ENCODE data around the gene SGSM2. TPM values are rescaled to one million over a fixed set of nuclear protein-coding genes. Genes with fewer than 3 reads are reported as not detected.
A peak's percentile ranks its signal among the peaks of the same experiment; 100 is the strongest.

SGSM2 gene
- total and polyA plus RNA-seq, 8 donors = 31.2 to 224 (median 56.0) TPM

DNA sequence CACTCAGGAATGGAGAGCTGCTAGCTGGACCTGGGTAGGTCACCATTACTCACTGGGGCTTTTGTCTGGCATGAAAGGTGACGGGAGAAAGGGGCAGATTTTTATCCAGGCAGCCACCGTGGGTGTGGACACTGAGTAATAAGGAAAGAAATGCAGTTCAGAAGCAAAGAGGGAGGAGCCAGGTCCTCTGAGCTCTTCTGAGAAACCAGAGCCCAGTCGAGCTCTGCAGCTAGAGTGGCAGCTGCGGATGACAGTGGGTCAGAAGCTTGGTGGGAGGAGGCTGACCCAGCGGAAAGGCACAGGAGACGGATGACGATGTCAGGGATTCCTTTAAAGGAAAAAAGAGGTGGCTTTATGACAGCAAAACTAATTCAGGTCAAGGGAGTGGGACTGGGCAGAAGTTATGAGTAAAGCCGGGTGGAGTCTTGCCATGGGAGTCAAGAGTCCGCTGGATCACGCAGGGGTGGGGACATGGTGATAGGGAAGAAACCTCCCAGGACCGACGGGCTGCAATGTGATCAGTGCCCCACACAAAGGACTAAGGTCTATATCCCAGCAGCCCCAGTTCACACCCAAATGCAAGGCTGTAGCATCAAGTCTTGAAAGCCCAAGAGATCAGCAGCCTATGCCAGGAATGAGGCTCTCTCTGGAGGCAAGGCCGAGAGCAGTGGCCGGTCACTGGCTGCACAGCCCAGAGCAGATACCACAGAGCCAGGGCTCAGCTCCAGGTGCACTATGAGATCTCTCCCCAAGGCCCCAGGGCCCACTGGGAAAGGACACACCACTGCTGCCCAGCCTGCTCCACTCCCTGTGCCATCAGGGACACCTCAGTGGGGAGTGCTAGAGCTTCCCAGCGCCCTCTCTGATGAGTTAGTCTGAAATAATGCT is 69.8 kb downstream of the SGSM2 start:
- H3K9me3 ChIP-seq = no peaks in the 10 kb centered on the region
- H3K27ac ChIP-seq = peak overlapping the region; percentile 84 to 100 (median 99)
- 23 to 40% (median 27%) methylated on average over 15 of the region's 15 CpGs for WGBS, 5 donors
- no peak for TF ChIP-seq POLR2A (IDR thresholded peaks at IDR 0.05)
- TF ChIP-seq EP300 (IDR thresholded peaks at IDR 0.05) = no peak
- TF ChIP-seq POLR2AphosphoS5 (IDR thresholded peaks at IDR 0.05) = peak; percentile 28 to 77 (median 53)
- TF ChIP-seq, protein P1, sequence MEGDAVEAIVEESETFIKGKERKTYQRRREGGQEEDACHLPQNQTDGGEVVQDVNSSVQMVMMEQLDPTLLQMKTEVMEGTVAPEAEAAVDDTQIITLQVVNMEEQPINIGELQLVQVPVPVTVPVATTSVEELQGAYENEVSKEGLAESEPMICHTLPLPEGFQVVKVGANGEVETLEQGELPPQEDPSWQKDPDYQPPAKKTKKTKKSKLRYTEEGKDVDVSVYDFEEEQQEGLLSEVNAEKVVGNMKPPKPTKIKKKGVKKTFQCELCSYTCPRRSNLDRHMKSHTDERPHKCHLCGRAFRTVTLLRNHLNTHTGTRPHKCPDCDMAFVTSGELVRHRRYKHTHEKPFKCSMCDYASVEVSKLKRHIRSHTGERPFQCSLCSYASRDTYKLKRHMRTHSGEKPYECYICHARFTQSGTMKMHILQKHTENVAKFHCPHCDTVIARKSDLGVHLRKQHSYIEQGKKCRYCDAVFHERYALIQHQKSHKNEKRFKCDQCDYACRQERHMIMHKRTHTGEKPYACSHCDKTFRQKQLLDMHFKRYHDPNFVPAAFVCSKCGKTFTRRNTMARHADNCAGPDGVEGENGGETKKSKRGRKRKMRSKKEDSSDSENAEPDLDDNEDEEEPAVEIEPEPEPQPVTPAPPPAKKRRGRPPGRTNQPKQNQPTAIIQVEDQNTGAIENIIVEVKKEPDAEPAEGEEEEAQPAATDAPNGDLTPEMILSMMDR (IDR thresholded peaks at IDR 0.05) = no peak
- H3K4me3 ChIP-seq = no peak overlapping the region
- peaks cover 40 to 57% (median 55%) of the 10 kb centered on the region in 4 donors for H3K4me1 ChIP-seq
- peaks cover 0 to 5% (median 0%) of the 10 kb centered on the region in 4 donors for H3K36me3 ChIP-seq
- DNase-seq = peak; percentile 69 to 91
- intact Hi-C loops (cut with DNase I; ENCODE audit: low total_unique reads) = no loop called here
- H3K27me3 ChIP-seq = no peaks in the 10 kb centered on the region

GRCh38 chr17:2410951-2411350 is 73.7 kb downstream of the SGSM2 start:
- no peak overlapping the region for H3K4me3 ChIP-seq
- H3K36me3 ChIP-seq = peaks cover 0 to 19% (median 13%) of the 10 kb centered on the region in 4 donors
- intact Hi-C loops (cut with DNase I; ENCODE audit: low total_unique reads) = loop anchor here (10.0 kb wide), 1 partner anchor 46 kb away; no protein-coding TSS in a partner anchor
- H3K27me3 ChIP-seq = no peaks in the 10 kb centered on the region
- TF ChIP-seq POLR2AphosphoS5 (IDR thresholded peaks at IDR 0.05) (no peak), POLR2A (IDR thresholded peaks at IDR 0.05) (no peak), EP300 (IDR thresholded peaks at IDR 0.05) (no peak)
- TF ChIP-seq, protein P1 (IDR thresholded peaks at IDR 0.05) = no peak
- H3K4me1 ChIP-seq = peaks cover 18 to 31% (median 24%) of the 10 kb centered on the region in 4 donors
- H3K27ac ChIP-seq = no peak overlapping the region
- no peak for DNase-seq
- H3K9me3 ChIP-seq = no peaks in the 10 kb centered on the region
- 91 to 96% (median 94%) methylated on average over 7 of the region's 7 CpGs for WGBS, 5 donors

- H3K27ac ChIP-seq = peak overlapping the region in 4 of 5 donors; percentile 6 to 62 (median 58)
- 31 to 65% (median 51%) methylated on average over 2 of the region's 2 CpGs for WGBS, 5 donors
- peaks cover 0 to 19% (median 13%) of the 10 kb centered on the region in 4 donors for H3K36me3 ChIP-seq
- intact Hi-C loops (cut with DNase I; ENCODE audit: low total_unique reads) = loop anchor here (10.0 kb wide), 1 partner anchor 48 kb away; no protein-coding TSS in a partner anchor
- peaks cover 2 to 29% (median 18%) of the 10 kb centered on the region in 4 donors for H3K4me1 ChIP-seq
- TF ChIP-seq, protein P1 (IDR thresholded peaks at IDR 0.05) = no peak
- no peak for TF ChIP-seq EP300 (IDR thresholded peaks at IDR 0.05)
- no peak for TF ChIP-seq POLR2AphosphoS5 (IDR thresholded peaks at IDR 0.05)
- no peak for TF ChIP-seq POLR2A (IDR thresholded peaks at IDR 0.05)
- no peak for DNase-seq
- H3K9me3 ChIP-seq = no peaks in the 10 kb centered on the region
- H3K27me3 ChIP-seq = no peaks in the 10 kb centered on the region
- no peak overlapping the region for H3K4me3 ChIP-seq
Observed at GRCh38 chr17:2412561-2413021, 75.3 kb downstream of the SGSM2 start.

DNA sequence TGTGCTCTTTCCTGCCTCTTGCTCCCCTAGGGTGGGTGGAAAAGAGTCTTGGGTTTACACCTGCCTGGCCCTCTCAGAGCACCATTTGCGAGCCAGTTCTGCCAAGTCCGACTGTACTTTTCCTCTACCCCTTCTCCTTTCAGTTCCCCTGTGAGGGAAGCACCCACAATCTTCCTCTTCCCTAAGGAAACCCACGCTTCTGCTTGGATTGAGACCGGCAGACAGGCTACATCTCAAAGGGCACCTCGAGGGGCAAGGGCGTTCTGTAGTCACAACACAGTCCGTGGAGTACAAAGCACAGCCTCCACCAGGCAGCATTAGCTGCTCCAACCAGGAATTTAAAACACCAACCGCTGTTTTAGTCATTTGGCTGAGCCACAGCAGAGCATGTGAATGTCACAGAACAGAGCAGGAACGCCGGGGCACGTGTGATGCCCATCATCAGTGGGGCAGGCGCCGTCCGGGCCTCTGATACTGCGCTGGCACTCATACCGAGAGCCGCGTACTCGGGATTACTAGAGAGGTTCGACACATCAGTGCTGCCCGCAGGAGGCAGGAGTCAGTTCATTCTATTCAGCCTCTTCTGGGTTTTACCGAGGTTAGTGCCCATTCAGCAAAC is 77.3 kb downstream of the SGSM2 start:
- Histone ChIP-seq H3K9me3 (no peaks in the 10 kb centered on the region), H3K27me3 (no peaks in the 10 kb centered on the region), H3K27ac (no peak overlapping the region), H3K4me1 (peaks cover 7 to 47% (median 25%) of the 10 kb centered on the region in 4 donors), H3K36me3 (peaks cover 5 to 34% (median 25%) of the 10 kb centered on the region in 4 donors), H3K4me3 (no peak overlapping the region)
- intact Hi-C loops (cut with DNase I; ENCODE audit: low total_unique reads) = loop anchor here (5.0 to 10.0 kb wide), 2 partner anchors 32 to 50 kb away; no protein-coding TSS in a partner anchor
- DNase-seq = no peak
- TF ChIP-seq POLR2A (IDR thresholded peaks at IDR 0.05) = no peak
- no peak for TF ChIP-seq POLR2AphosphoS5 (IDR thresholded peaks at IDR 0.05)
- TF ChIP-seq EP300 (IDR thresholded peaks at IDR 0.05) = no peak
- TF ChIP-seq, protein P1 (IDR thresholded peaks at IDR 0.05) = no peak
- WGBS, 5 donors = 89 to 96% (median 93%) methylated on average over 12 to 22 of the region's 22 CpGs

Measured in stomach (tissue), 9 donors.